ENCODE measurements around the gene HCAR2. TPM values are rescaled to one million over a fixed set of nuclear protein-coding genes. Genes with fewer than 3 reads are reported as not detected.
"Not testable (repeated sequence)": the region's sequence is repeated elsewhere in the genome, so short reads cannot be mapped to it uniquely, and the experiment has no call there.

The HCAR2 gene
- 10 to 100 TPM; 13.8 to 25.8 (median 21.5) TPM for total RNA-seq

GRCh38 chr12:122702890-122703611 is at the start of gene HCAR2:
Gene HCAR2 (minus strand): TSS chr12:122703357. CDS start chr12:122703283, 74 bp downstream.
- DNase-seq (ENCODE audit: low spot score in 2 of 2); H3K9me3 ChIP-seq; H3K27me3 ChIP-seq; H3K36me3 ChIP-seq: not testable (repeated sequence)
- H3K4me3 ChIP-seq, result peak within 1 kb of the TSS; percentile 14
- WGBS, result 45% methylated on average over 21 of the region's 22 CpGs
- peak within 1 kb of the TSS; percentile 54 for H3K27ac ChIP-seq
- H3K4me1 ChIP-seq, result peaks cover 12% of the 10 kb centered on the region

- TF ChIP-seq EP300 (IDR thresholded peaks at IDR 0.05) (no peak), CTCF (IDR thresholded peaks at IDR 0.05) (peak; percentile 55 to 90), POLR2AphosphoS5 (IDR thresholded peaks at IDR 0.05) (peak; percentile 11 to 94 (median 72)), POLR2A (IDR thresholded peaks at IDR 0.05) (peak in 1 of 2 donors; percentile 71)
- H3K4me1 ChIP-seq, result peaks cover 24% of the 10 kb centered on the region
- peak within 1 kb of the TSS; percentile 66 for H3K4me3 ChIP-seq
- H3K9me3 ChIP-seq, result no peaks in the 10 kb centered on the region
- DNase-seq (ENCODE audit: low spot score in 2 of 2), result peak; percentile 99
- H3K27ac ChIP-seq, result peak within 1 kb of the TSS; percentile 79
- 0% methylated on average over 25 of the region's 73 CpGs for WGBS
- H3K36me3 ChIP-seq, result peaks cover 31% of the 10 kb centered on the region
- no peaks in the 10 kb centered on the region for H3K27me3 ChIP-seq
Measured at GRCh38 chr12:122752464-122753318, 49.5 kb upstream of the HCAR2 start, which contains the start of gene DENR. Gene DENR (plus strand): TSS chr12:122752824. CDS start chr12:122753702, 878 bp downstream.

- peaks cover 14% of the 10 kb centered on the region for H3K36me3 ChIP-seq
- not testable (repeated sequence) for H3K27me3 ChIP-seq, H3K4me3 ChIP-seq, H3K9me3 ChIP-seq, H3K27ac ChIP-seq
- 84% methylated on average over 17 of the region's 17 CpGs for WGBS
- peak in 1 of 2 donors; percentile 41 for DNase-seq (ENCODE audit: low spot score in 2 of 2)
- H3K4me1 ChIP-seq, result peaks cover 24% of the 10 kb centered on the region
Measured at GRCh38 chr12:122750781-122751515, 47.8 kb upstream of the HCAR2 start.

GRCh38 chr12:122749569-122750332 is 46.6 kb upstream of the HCAR2 start:
- 62% methylated on average over 6 of the region's 6 CpGs for WGBS
- Histone ChIP-seq H3K27me3 (no peaks in the 10 kb centered on the region), H3K36me3 (peaks cover 3% of the 10 kb centered on the region), H3K4me3 (no peak overlapping the region), H3K27ac (no peak overlapping the region), H3K4me1 (peaks cover 22% of the 10 kb centered on the region), H3K9me3 (no peaks in the 10 kb centered on the region)
- TF ChIP-seq EP300 (IDR thresholded peaks at IDR 0.05), result no peak
- TF ChIP-seq POLR2AphosphoS5 (IDR thresholded peaks at IDR 0.05), result no peak
- no peak for TF ChIP-seq POLR2A (IDR thresholded peaks at IDR 0.05)
- no peak for TF ChIP-seq CTCF (IDR thresholded peaks at IDR 0.05)
- DNase-seq (ENCODE audit: low spot score in 2 of 2), result no peak

- no peak for TF ChIP-seq CTCF (IDR thresholded peaks at IDR 0.05)
- no peak for TF ChIP-seq POLR2A (IDR thresholded peaks at IDR 0.05)
- TF ChIP-seq EP300 (IDR thresholded peaks at IDR 0.05), result no peak
- no peak for TF ChIP-seq POLR2AphosphoS5 (IDR thresholded peaks at IDR 0.05)
- Histone ChIP-seq H3K27ac (no peak overlapping the region), H3K4me1 (peaks cover 7% of the 10 kb centered on the region), H3K36me3 (no peaks in the 10 kb centered on the region), H3K27me3 (no peaks in the 10 kb centered on the region), H3K4me3 (no peak overlapping the region), H3K9me3 (no peaks in the 10 kb centered on the region)
- no peak for DNase-seq (ENCODE audit: low spot score in 2 of 2)
- WGBS, result 70% methylated on average over 9 of the region's 9 CpGs
Measured at GRCh38 chr12:122747224-122748135, 44.3 kb upstream of the HCAR2 start.
